ENCODE measurements around the gene SCEL. TPM values are rescaled to one million over a fixed set of nuclear protein-coding genes. Genes with fewer than 3 reads are reported as not detected.

SCEL gene
- total RNA-seq, 1 donor from 2014 or later: not detected

- intact Hi-C loops (cut with micrococcal nuclease): no loop called here
- peaks cover under 1% of the 10 kb centered on the region for H3K4me1 Mint-ChIP-seq
- no peak for DNase-seq
- H3K27ac Mint-ChIP-seq: no peak overlapping the region
- H3K9me3 Mint-ChIP-seq: no peaks in the 10 kb centered on the region
- H3K4me3 Mint-ChIP-seq: no peak overlapping the region
- no peaks in the 10 kb centered on the region for H3K36me3 Mint-ChIP-seq (ENCODE audit: low read depth)
- peaks cover 5% of the 10 kb centered on the region for H3K27me3 Mint-ChIP-seq
These were observed 6.5 kb upstream of the SCEL start for GRCh38 chr13:77528834-77529500.

GRCh38 chr13:77529501-77529840, 6.0 kb upstream of the SCEL start:
- H3K4me3 Mint-ChIP-seq: no peak overlapping the region

GRCh38 chr13:77530875-77531274, 4.6 kb upstream of the SCEL start:
- no peak for DNase-seq
- Mint-ChIP-seq H3K4me3 (no peak overlapping the region), H3K36me3 (ENCODE audit: low read depth) (no peaks in the 10 kb centered on the region), H3K27ac (no peak overlapping the region), H3K27me3 (peaks cover 5% of the 10 kb centered on the region), H3K4me1 (no peaks in the 10 kb centered on the region), H3K9me3 (no peaks in the 10 kb centered on the region)
- intact Hi-C loops (cut with micrococcal nuclease): no loop called here

More at GRCh38 chr13:77529501-77529840, 6.0 kb upstream of the SCEL start:
- DNase-seq: no peak
- Mint-ChIP-seq H3K27me3 (peaks cover 5% of the 10 kb centered on the region), H3K4me1 (no peaks in the 10 kb centered on the region), H3K27ac (no peak overlapping the region), H3K36me3 (ENCODE audit: low read depth) (no peaks in the 10 kb centered on the region), H3K9me3 (no peaks in the 10 kb centered on the region)
- intact Hi-C loops (cut with micrococcal nuclease): no loop called here

GRCh38 chr13:77532983-77533382, 2.5 kb upstream of the SCEL start:
- Mint-ChIP-seq H3K27me3 (peaks cover 7% of the 10 kb centered on the region), H3K4me3 (no peak overlapping the region), H3K9me3 (no peaks in the 10 kb centered on the region), H3K27ac (no peak overlapping the region), H3K4me1 (no peaks in the 10 kb centered on the region), H3K36me3 (ENCODE audit: low read depth) (no peaks in the 10 kb centered on the region)
- intact Hi-C loops (cut with micrococcal nuclease): no loop called here
- DNase-seq: no peak

GRCh38 chr13:77533875-77534788, 1.4 kb upstream of the SCEL start:
- no peak overlapping the region for H3K27ac Mint-ChIP-seq
- H3K4me3 Mint-ChIP-seq: no peak overlapping the region
- no peaks in the 10 kb centered on the region for H3K36me3 Mint-ChIP-seq (ENCODE audit: low read depth)
- no peaks in the 10 kb centered on the region for H3K4me1 Mint-ChIP-seq
- H3K27me3 Mint-ChIP-seq: peaks cover 7% of the 10 kb centered on the region
- intact Hi-C loops (cut with micrococcal nuclease): no loop called here
- no peak for DNase-seq
- H3K9me3 Mint-ChIP-seq: no peaks in the 10 kb centered on the region

- Mint-ChIP-seq H3K4me3 (no peak overlapping the region), H3K36me3 (ENCODE audit: low read depth) (no peaks in the 10 kb centered on the region), H3K27me3 (peaks cover 6% of the 10 kb centered on the region), H3K4me1 (no peaks in the 10 kb centered on the region), H3K9me3 (no peaks in the 10 kb centered on the region), H3K27ac (no peak overlapping the region)
- intact Hi-C loops (cut with micrococcal nuclease): no loop called here
- no peak for DNase-seq
These were observed 852 bp downstream of the SCEL start for GRCh38 chr13:77536358-77536757.

GRCh38 chr13:77537289-77537919, 1.9 kb downstream of the SCEL start:
- no peak for DNase-seq
- H3K4me3 Mint-ChIP-seq: no peak overlapping the region
- no peaks in the 10 kb centered on the region for H3K9me3 Mint-ChIP-seq
- H3K4me1 Mint-ChIP-seq: no peaks in the 10 kb centered on the region
- intact Hi-C loops (cut with micrococcal nuclease): no loop called here
- H3K27ac Mint-ChIP-seq: no peak overlapping the region
- H3K27me3 Mint-ChIP-seq: peaks cover 6% of the 10 kb centered on the region
- no peaks in the 10 kb centered on the region for H3K36me3 Mint-ChIP-seq (ENCODE audit: low read depth)

- H3K27me3 Mint-ChIP-seq: peaks cover 7% of the 10 kb centered on the region
- no peak for DNase-seq
- no peaks in the 10 kb centered on the region for H3K36me3 Mint-ChIP-seq (ENCODE audit: low read depth)
- no peaks in the 10 kb centered on the region for H3K4me1 Mint-ChIP-seq
- no peaks in the 10 kb centered on the region for H3K9me3 Mint-ChIP-seq
- H3K4me3 Mint-ChIP-seq: no peak overlapping the region
- intact Hi-C loops (cut with micrococcal nuclease): no loop called here
- H3K27ac Mint-ChIP-seq: no peak overlapping the region
These were observed 8.2 kb downstream of the SCEL start for GRCh38 chr13:77543711-77544110.

GRCh38 chr13:77544355-77544754, 8.8 kb downstream of the SCEL start:
- Mint-ChIP-seq H3K27me3 (peaks cover 7% of the 10 kb centered on the region), H3K36me3 (ENCODE audit: low read depth) (no peaks in the 10 kb centered on the region), H3K27ac (no peak overlapping the region)

GRCh38 chr13:77544758-77545338, 9.3 kb downstream of the SCEL start:
- intact Hi-C loops (cut with micrococcal nuclease): no loop called here
- Mint-ChIP-seq H3K4me1 (no peaks in the 10 kb centered on the region), H3K27ac (no peak overlapping the region), H3K36me3 (ENCODE audit: low read depth) (no peaks in the 10 kb centered on the region), H3K27me3 (peaks cover 7% of the 10 kb centered on the region), H3K4me3 (no peak overlapping the region), H3K9me3 (no peaks in the 10 kb centered on the region)
- DNase-seq: no peak

More at GRCh38 chr13:77544355-77544754, 8.8 kb downstream of the SCEL start:
- no peaks in the 10 kb centered on the region for H3K4me1 Mint-ChIP-seq
- H3K4me3 Mint-ChIP-seq: no peak overlapping the region
- DNase-seq: no peak
- intact Hi-C loops (cut with micrococcal nuclease): no loop called here
- H3K9me3 Mint-ChIP-seq: no peaks in the 10 kb centered on the region

- no peaks in the 10 kb centered on the region for H3K36me3 Mint-ChIP-seq (ENCODE audit: low read depth)
- no peaks in the 10 kb centered on the region for H3K4me1 Mint-ChIP-seq
- H3K9me3 Mint-ChIP-seq: no peaks in the 10 kb centered on the region
- intact Hi-C loops (cut with micrococcal nuclease): no loop called here
- DNase-seq: no peak
- no peak overlapping the region for H3K4me3 Mint-ChIP-seq
- no peak overlapping the region for H3K27ac Mint-ChIP-seq
- H3K27me3 Mint-ChIP-seq: peaks cover 4% of the 10 kb centered on the region
These were observed 10.3 kb downstream of the SCEL start for GRCh38 chr13:77545626-77546412.

- intact Hi-C loops (cut with micrococcal nuclease): no loop called here
These were observed 12.6 kb downstream of the SCEL start for GRCh38 chr13:77548095-77548494.

GRCh38 chr13:77548594-77548993, 13.1 kb downstream of the SCEL start:
- H3K9me3 Mint-ChIP-seq: no peaks in the 10 kb centered on the region
- DNase-seq: no peak
- H3K4me3 Mint-ChIP-seq: no peak overlapping the region
- no peak overlapping the region for H3K27ac Mint-ChIP-seq
- peaks cover 2% of the 10 kb centered on the region for H3K27me3 Mint-ChIP-seq
- H3K36me3 Mint-ChIP-seq (ENCODE audit: low read depth): no peaks in the 10 kb centered on the region
- no peaks in the 10 kb centered on the region for H3K4me1 Mint-ChIP-seq
- intact Hi-C loops (cut with micrococcal nuclease): no loop called here

More at GRCh38 chr13:77548095-77548494, 12.6 kb downstream of the SCEL start:
- Mint-ChIP-seq H3K36me3 (ENCODE audit: low read depth) (no peaks in the 10 kb centered on the region), H3K4me3 (no peak overlapping the region), H3K27ac (no peak overlapping the region), H3K9me3 (no peaks in the 10 kb centered on the region), H3K27me3 (peaks cover 2% of the 10 kb centered on the region), H3K4me1 (no peaks in the 10 kb centered on the region)
- no peak for DNase-seq

Data from activated CD4-positive, alpha-beta T cell treated with anti-CD3 and anti-CD28 coated beads, Interleukin-2, amount 10 ng/mL, durations not matched to agents 24 days and 14 days (primary cell).